Neuron (in vitro differentiated cells): ENCODE measurements around the gene HS3ST3A1.
"Not testable (repeated sequence)": the region's sequence is repeated elsewhere in the genome, so short reads cannot be mapped to it uniquely, and the experiment has no call there.

ENCODE experiments used
- H2AFZ ChIP-seq: one replicate; pipeline ENCODE4 v1.6.1; 2013; ENCODE audit warnings: low read depth, mild to moderate bottlenecking, inconsistent platforms, low read length, moderate library complexity
- H3K27me3 ChIP-seq: one replicate; pipeline ENCODE4 v1.6.1; 2013; ENCODE audit warnings: low read length; ENCODE audit not compliant: insufficient read depth
- H3K36me3 ChIP-seq: one replicate; pipeline ENCODE4 v1.6.1; 2013; ENCODE audit warnings: low read length; ENCODE audit not compliant: insufficient read depth
- H3K4me1 ChIP-seq: one replicate; pipeline ENCODE4 v1.6.1; 2013; ENCODE audit warnings: low read length; ENCODE audit not compliant: insufficient read depth
- H3K4me3 ChIP-seq: 2 replicates; pipeline ENCODE4 v1.5.1; 2013; ENCODE audit warnings: mild to moderate bottlenecking, low read length, moderate library complexity
- H3K9me3 ChIP-seq: one replicate; pipeline ENCODE4 v1.6.1; 2013; ENCODE audit warnings: low read length

The HS3ST3A1 gene

GRCh38 chr17:13557077-13557476 lies 44.7 kb downstream of the HS3ST3A1 start:
- H3K36me3 ChIP-seq = peaks cover 38% of the 10 kb centered on the region
- no peaks in the 10 kb centered on the region for H3K27me3 ChIP-seq
- H3K4me3 ChIP-seq = no peak overlapping the region
- H3K9me3 ChIP-seq = peaks cover 14% of the 10 kb centered on the region
- no peaks in the 10 kb centered on the region for H3K4me1 ChIP-seq
- H2AFZ ChIP-seq = no peak overlapping the region

DNA sequence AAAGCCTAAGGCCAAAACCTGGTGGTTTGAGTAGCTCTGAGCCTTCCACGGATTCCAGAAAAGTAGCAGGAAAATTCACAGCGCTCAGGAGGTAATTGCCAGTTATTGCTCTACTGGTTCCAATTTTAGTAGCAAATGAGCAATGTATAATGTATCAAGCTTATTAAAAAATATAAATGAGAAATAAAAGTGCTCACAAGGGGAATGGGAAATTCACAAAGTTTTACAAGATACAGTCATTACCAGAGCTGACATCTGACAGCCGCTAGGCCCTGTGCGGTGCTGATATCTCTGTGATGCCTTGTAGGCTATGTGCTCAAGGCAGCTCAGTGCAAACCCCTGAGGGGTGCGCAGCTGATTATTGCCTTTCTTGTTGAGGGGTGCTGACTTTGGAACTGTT lies 47.5 kb downstream of the HS3ST3A1 start:
- Histone ChIP-seq H3K4me3 (no peak overlapping the region), H3K36me3 (peaks cover 56% of the 10 kb centered on the region), H3K27me3 (no peaks in the 10 kb centered on the region), H2AFZ (no peak overlapping the region), H3K4me1 (no peaks in the 10 kb centered on the region), H3K9me3 (peaks cover 18% of the 10 kb centered on the region)

- Histone ChIP-seq H3K36me3 (peaks cover 69% of the 10 kb centered on the region), H3K4me1 (peaks cover under 1% of the 10 kb centered on the region), H3K9me3 (peaks cover 13% of the 10 kb centered on the region), H2AFZ (no peak overlapping the region), H3K27me3 (no peaks in the 10 kb centered on the region), H3K4me3 (no peak overlapping the region)
Observed at GRCh38 chr17:13550291-13550690, 51.4 kb downstream of the HS3ST3A1 start.

GRCh38 chr17:13548576-13548975 lies 53.2 kb downstream of the HS3ST3A1 start:
- H3K4me3 ChIP-seq, H3K27me3 ChIP-seq, H2AFZ ChIP-seq: not testable (repeated sequence)
- Histone ChIP-seq H3K9me3 (peaks cover 13% of the 10 kb centered on the region), H3K36me3 (peaks cover 53% of the 10 kb centered on the region), H3K4me1 (peaks cover 16% of the 10 kb centered on the region)

- Histone ChIP-seq H2AFZ (no peak overlapping the region), H3K27me3 (no peaks in the 10 kb centered on the region), H3K36me3 (peaks cover 42% of the 10 kb centered on the region), H3K4me3 (no peak overlapping the region), H3K4me1 (peaks cover 16% of the 10 kb centered on the region), H3K9me3 (peaks cover 8% of the 10 kb centered on the region)
Observed at GRCh38 chr17:13546851-13547250, 54.9 kb downstream of the HS3ST3A1 start.

GRCh38 chr17:13545941-13546340 lies 55.8 kb downstream of the HS3ST3A1 start:
- H3K4me3 ChIP-seq = no peak overlapping the region
- no peaks in the 10 kb centered on the region for H3K27me3 ChIP-seq
- H3K9me3 ChIP-seq = peaks cover 6% of the 10 kb centered on the region
- peaks cover 41% of the 10 kb centered on the region for H3K36me3 ChIP-seq
- H2AFZ ChIP-seq = no peak overlapping the region
- H3K4me1 ChIP-seq = peaks cover 16% of the 10 kb centered on the region

- peaks cover 3% of the 10 kb centered on the region for H3K9me3 ChIP-seq
- no peaks in the 10 kb centered on the region for H3K27me3 ChIP-seq
- peaks cover 39% of the 10 kb centered on the region for H3K36me3 ChIP-seq
- no peak overlapping the region for H2AFZ ChIP-seq
- peaks cover 16% of the 10 kb centered on the region for H3K4me1 ChIP-seq
- no peak overlapping the region for H3K4me3 ChIP-seq
Observed at GRCh38 chr17:13544765-13545164, 57.0 kb downstream of the HS3ST3A1 start.

- Histone ChIP-seq H3K4me3 (no peak overlapping the region), H3K9me3 (peaks cover 6% of the 10 kb centered on the region)
Observed at GRCh38 chr17:13544292-13544691, 57.4 kb downstream of the HS3ST3A1 start.

GRCh38 chr17:13542636-13543035 lies 59.1 kb downstream of the HS3ST3A1 start:
- Histone ChIP-seq H3K4me1 (peaks cover 16% of the 10 kb centered on the region), H2AFZ (no peak overlapping the region), H3K4me3 (no peak overlapping the region), H3K9me3 (peaks cover 11% of the 10 kb centered on the region), H3K36me3 (peaks cover 36% of the 10 kb centered on the region), H3K27me3 (no peaks in the 10 kb centered on the region)

More at GRCh38 chr17:13544292-13544691, 57.4 kb downstream of the HS3ST3A1 start:
- Histone ChIP-seq H3K36me3 (peaks cover 38% of the 10 kb centered on the region), H2AFZ (no peak overlapping the region), H3K4me1 (peaks cover 16% of the 10 kb centered on the region), H3K27me3 (no peaks in the 10 kb centered on the region)

GRCh38 chr17:13541032-13541480 lies 60.7 kb downstream of the HS3ST3A1 start:
- H3K9me3 ChIP-seq = peaks cover 11% of the 10 kb centered on the region
- peaks cover 36% of the 10 kb centered on the region for H3K36me3 ChIP-seq

GRCh38 chr17:13540546-13540945 lies 61.2 kb downstream of the HS3ST3A1 start:
- no peak overlapping the region for H3K4me3 ChIP-seq
- H3K27me3 ChIP-seq = no peaks in the 10 kb centered on the region
- peaks cover 16% of the 10 kb centered on the region for H3K4me1 ChIP-seq
- peaks cover 11% of the 10 kb centered on the region for H3K9me3 ChIP-seq
- H2AFZ ChIP-seq = no peak overlapping the region
- H3K36me3 ChIP-seq = peaks cover 41% of the 10 kb centered on the region

More at GRCh38 chr17:13541032-13541480, 60.7 kb downstream of the HS3ST3A1 start:
- Histone ChIP-seq H3K4me3 (no peak overlapping the region), H3K4me1 (peaks cover 16% of the 10 kb centered on the region), H2AFZ (no peak overlapping the region), H3K27me3 (no peaks in the 10 kb centered on the region)

- H3K27me3 ChIP-seq = no peaks in the 10 kb centered on the region
- no peak overlapping the region for H3K4me3 ChIP-seq
- peaks cover 8% of the 10 kb centered on the region for H3K4me1 ChIP-seq
- H3K9me3 ChIP-seq = peaks cover 13% of the 10 kb centered on the region
- H3K36me3 ChIP-seq = peaks cover 47% of the 10 kb centered on the region
- no peak overlapping the region for H2AFZ ChIP-seq
Observed at GRCh38 chr17:13539421-13539820, 62.3 kb downstream of the HS3ST3A1 start.

- Histone ChIP-seq H2AFZ (no peak overlapping the region), H3K9me3 (peaks cover 13% of the 10 kb centered on the region), H3K4me3 (no peak overlapping the region), H3K27me3 (no peaks in the 10 kb centered on the region), H3K36me3 (peaks cover 47% of the 10 kb centered on the region), H3K4me1 (peaks cover 3% of the 10 kb centered on the region)
Observed at GRCh38 chr17:13538841-13539411, 62.8 kb downstream of the HS3ST3A1 start.
